Measurements from ENCODE around the gene DHRS2. TPM values are rescaled to one million over a fixed set of nuclear protein-coding genes. Genes with fewer than 3 reads are reported as not detected.

The DHRS2 gene
- total RNA-seq, 2 donors from 2014 or later, result not detected

DNA sequence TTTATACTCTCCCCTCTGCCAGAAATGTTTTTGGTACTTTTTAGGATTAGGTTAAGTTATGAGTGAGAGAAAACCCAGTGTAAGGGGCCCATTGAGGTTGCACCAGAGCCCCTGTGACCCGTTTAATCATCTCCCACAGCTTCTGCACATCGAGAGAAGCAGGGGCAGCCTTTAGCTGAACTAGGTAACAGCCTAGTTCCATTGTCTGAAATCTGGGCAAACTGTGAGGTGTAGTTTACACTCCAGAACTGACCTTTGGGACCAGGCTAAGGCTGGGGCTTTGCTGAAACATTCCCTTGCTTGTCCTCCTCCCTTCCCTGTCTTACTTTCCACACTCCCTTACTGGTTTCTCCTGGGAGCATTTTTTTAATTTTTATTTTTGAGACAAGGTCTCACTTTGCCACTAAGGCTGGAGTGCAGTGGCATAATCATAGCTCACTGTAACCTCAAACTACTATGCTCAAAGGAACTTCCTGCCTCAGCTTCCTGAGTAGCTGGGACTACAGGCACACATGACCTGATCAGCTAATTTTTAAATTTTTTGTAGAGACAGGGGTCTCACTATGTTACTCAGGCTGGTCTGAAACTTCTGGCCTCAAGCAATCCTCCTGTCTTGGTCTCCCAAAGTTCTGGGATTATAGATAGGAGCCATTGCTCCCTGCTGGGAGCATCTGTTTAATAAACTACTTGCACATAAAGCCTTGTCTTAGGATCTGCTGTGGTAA is 25.9 kb upstream of the DHRS2 start:
- Histone ChIP-seq H3K27me3 (no peaks in the 10 kb centered on the region), H3K27ac (no peak overlapping the region), H3K9me3 (no peaks in the 10 kb centered on the region), H3K4me3 (no peak overlapping the region), H3K36me3 (no peaks in the 10 kb centered on the region), H3K4me1 (no peaks in the 10 kb centered on the region)
- TF ChIP-seq, protein P1, sequence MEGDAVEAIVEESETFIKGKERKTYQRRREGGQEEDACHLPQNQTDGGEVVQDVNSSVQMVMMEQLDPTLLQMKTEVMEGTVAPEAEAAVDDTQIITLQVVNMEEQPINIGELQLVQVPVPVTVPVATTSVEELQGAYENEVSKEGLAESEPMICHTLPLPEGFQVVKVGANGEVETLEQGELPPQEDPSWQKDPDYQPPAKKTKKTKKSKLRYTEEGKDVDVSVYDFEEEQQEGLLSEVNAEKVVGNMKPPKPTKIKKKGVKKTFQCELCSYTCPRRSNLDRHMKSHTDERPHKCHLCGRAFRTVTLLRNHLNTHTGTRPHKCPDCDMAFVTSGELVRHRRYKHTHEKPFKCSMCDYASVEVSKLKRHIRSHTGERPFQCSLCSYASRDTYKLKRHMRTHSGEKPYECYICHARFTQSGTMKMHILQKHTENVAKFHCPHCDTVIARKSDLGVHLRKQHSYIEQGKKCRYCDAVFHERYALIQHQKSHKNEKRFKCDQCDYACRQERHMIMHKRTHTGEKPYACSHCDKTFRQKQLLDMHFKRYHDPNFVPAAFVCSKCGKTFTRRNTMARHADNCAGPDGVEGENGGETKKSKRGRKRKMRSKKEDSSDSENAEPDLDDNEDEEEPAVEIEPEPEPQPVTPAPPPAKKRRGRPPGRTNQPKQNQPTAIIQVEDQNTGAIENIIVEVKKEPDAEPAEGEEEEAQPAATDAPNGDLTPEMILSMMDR (IDR thresholded peaks at IDR 0.05), result no peak
- no peak for DNase-seq (ENCODE audit: low spot score)

DNA sequence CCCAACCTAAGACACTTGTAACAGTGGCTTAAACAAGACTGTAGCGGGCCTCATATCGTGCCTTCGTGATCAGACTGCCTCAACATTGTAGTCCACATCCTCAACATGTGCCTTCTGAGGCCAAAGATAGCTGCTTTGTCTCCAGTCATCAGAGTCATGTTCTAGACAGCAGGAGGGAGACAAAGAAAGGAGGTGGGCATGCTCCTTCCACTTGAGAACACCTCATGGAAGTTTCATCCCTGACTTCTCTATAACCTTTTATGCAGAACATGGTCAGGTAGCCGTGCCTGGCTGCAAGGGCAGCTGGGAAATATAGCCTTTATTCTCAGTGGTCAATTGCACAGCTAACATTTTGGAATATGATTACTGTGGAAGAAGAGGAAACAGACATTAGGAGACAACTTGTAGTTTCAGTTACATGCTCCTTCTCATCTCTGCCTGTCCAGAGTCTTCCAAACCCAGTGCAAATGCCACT is 25.3 kb upstream of the DHRS2 start:
- Histone ChIP-seq H3K9me3 (no peaks in the 10 kb centered on the region), H3K27me3 (no peaks in the 10 kb centered on the region), H3K4me3 (no peak overlapping the region), H3K36me3 (no peaks in the 10 kb centered on the region), H3K4me1 (no peaks in the 10 kb centered on the region), H3K27ac (no peak overlapping the region)
- TF ChIP-seq, protein P1 (IDR thresholded peaks at IDR 0.05), result no peak
- no peak for DNase-seq (ENCODE audit: low spot score)

DNA sequence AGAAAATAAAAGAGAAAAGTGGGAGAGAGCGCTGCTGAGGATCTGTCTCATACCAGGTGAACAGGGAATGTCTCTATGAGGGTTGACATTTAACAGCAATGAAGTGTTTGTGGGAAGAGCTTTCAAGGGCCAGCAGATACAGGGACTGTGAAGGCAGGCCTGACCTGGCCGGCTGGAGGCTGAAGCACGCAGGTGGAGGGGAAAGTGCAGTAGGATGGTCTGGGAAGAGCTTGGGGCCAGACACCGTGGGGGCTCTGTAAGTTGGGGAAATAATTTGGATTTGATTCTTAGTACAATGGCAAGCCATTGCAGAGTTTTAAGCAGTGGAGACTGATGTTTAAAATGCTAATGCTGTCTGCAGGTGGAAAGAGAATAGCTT is 23.8 kb upstream of the DHRS2 start:
- Histone ChIP-seq H3K4me1 (no peaks in the 10 kb centered on the region), H3K4me3 (no peak overlapping the region), H3K27me3 (no peaks in the 10 kb centered on the region), H3K36me3 (no peaks in the 10 kb centered on the region), H3K27ac (no peak overlapping the region), H3K9me3 (no peaks in the 10 kb centered on the region)
- TF ChIP-seq, protein P1 (IDR thresholded peaks at IDR 0.05), result no peak
- no peak for DNase-seq (ENCODE audit: low spot score)

DNA sequence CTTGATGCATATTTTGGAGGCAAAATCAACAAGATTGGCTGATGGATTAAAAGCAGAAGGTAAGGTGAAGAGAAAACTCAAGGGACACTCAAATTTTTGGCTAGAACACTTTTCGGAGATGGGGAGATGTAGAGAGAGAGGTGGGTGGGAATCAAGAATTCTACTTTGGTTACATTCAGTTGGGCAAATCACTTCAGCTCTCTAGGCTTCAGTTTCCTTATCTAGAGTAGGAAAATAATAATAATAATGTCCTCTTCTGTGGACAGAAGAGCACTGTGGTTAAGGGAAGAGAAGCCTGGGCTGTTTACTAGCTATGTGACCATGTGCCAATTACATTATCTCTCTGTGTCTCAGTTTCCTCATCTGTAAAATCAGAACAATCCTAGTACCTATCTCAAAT is 23.4 kb upstream of the DHRS2 start:
- TF ChIP-seq, protein P1 (IDR thresholded peaks at IDR 0.05), result no peak
- Histone ChIP-seq H3K36me3 (no peaks in the 10 kb centered on the region), H3K4me3 (no peak overlapping the region)

DNA sequence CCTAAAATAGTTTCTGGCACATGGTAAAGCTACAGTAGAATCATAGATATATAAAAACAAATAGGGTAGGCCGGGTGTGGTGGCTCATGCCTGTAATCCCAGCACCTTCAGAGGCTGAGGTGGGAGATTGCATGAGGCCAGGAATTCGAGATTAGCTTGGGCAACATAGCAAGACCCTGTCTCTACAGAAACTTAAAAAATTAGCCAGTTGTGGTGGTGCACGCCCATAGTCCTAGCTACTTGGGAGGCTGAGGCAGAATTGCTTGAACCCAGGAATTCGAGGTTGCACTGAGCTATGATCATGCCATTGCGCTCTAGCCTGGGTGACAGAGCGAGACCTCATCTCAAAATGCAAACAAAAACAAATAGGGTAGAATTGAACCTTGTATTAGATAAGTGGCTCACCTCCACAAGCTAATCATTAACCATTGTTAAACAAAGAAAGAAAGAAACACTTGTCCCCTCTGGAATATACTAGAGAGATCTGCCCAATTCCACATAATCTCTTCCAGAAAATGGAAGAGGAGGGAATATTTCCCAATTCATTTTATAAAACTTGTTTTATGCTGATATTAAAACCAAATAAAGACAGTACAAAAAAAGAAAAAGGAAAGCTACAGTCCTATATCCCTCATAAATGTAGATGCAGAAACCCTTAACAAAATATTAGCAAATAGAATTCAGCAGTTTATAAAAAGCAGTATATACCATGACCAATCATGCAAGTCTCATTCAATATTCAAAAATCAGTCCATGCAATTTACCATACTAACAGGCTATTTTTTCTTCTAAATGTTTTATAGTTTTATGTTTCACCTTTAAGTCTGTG is 22.7 kb upstream of the DHRS2 start:
- no peak overlapping the region for H3K4me3 ChIP-seq
- no peaks in the 10 kb centered on the region for H3K27me3 ChIP-seq
- H3K4me1 ChIP-seq, result no peaks in the 10 kb centered on the region
- no peak for DNase-seq (ENCODE audit: low spot score)
- H3K9me3 ChIP-seq, result no peaks in the 10 kb centered on the region
- no peak overlapping the region for H3K27ac ChIP-seq
- TF ChIP-seq, protein P1 (IDR thresholded peaks at IDR 0.05), result no peak
- no peaks in the 10 kb centered on the region for H3K36me3 ChIP-seq

More for the DNA sequence above, 23.4 kb upstream of the DHRS2 start:
- no peak overlapping the region for H3K27ac ChIP-seq
- no peaks in the 10 kb centered on the region for H3K4me1 ChIP-seq
- H3K27me3 ChIP-seq, result no peaks in the 10 kb centered on the region
- no peaks in the 10 kb centered on the region for H3K9me3 ChIP-seq
- DNase-seq (ENCODE audit: low spot score), result no peak
